GM23338 (cell line): ENCODE data around the gene APOL5. TPM values are rescaled to one million over a fixed set of nuclear protein-coding genes. Genes with fewer than 3 reads are reported as not detected.

Experiments used
- ATAC-seq: fragments of 200-7000 bp; cut with Tn5 transposase; 3 replicates; pipeline ENCODE4 v1.9.1; 2020
- DNase-seq: peaks from one replicate; pipeline ENCODE4 v3.0.0-alpha.2; 2015; ENCODE audit warnings: low spot score
- H2AFZ ChIP-seq: fragments of 200-600 bp; sonication (generic); 2 replicates; pipeline ENCODE4 v1.8.0; 2016; ENCODE audit warnings: antibody characterized with exemption, mild to moderate bottlenecking, moderate library complexity
- H3F3A ChIP-seq: fragments of 200-600 bp; sonication (generic); replicated peaks from 2 replicates; pipeline ENCODE4 v1.8.0; 2017; ENCODE audit warnings: antibody characterized with exemption, mixed run types, low read depth
- H3K27ac ChIP-seq: fragments of 200-600 bp; sonication (generic); 2 replicates; pipeline ENCODE4 v1.6.1; 2016; ENCODE audit warnings: low read depth
- H3K27me3 ChIP-seq: fragments of 200-600 bp; sonication (generic); 2 replicates; pipeline ENCODE4 v1.8.0; 2016; ENCODE audit warnings: mild to moderate bottlenecking, mixed run types, moderate library complexity; ENCODE audit not compliant: insufficient read depth
- H3K36me3 ChIP-seq: fragments of 200-600 bp; sonication (generic); 2 replicates; pipeline ENCODE4 v1.8.0; 2016; ENCODE audit warnings: mild to moderate bottlenecking; ENCODE audit not compliant: insufficient read depth
- H3K4me1 ChIP-seq: fragments of 200-600 bp; sonication (generic); 2 replicates; pipeline ENCODE4 v1.8.0; 2016; ENCODE audit warnings: mild to moderate bottlenecking, moderate library complexity; ENCODE audit not compliant: insufficient read depth
- H3K4me2 ChIP-seq: fragments of 200-600 bp; sonication (generic); 2 replicates; pipeline ENCODE4 v1.7.1; 2017; ENCODE audit warnings: mixed run types
- H3K4me3 ChIP-seq: fragments of 200-600 bp; sonication (generic); 2 replicates; pipeline ENCODE4 v1.6.1; 2016; ENCODE audit warnings: mixed run types
- H3K79me2 ChIP-seq: fragments of 200-600 bp; sonication (generic); replicated peaks from 2 replicates; pipeline ENCODE4 v1.8.0; 2017; ENCODE audit warnings: mild to moderate bottlenecking; ENCODE audit not compliant: insufficient read depth
- H3K9me2 ChIP-seq: fragments of 200-600 bp; sonication (generic); 2 replicates; pipeline ENCODE4 v1.8.0; 2017; ENCODE audit not compliant: insufficient read depth
- H4K20me1 ChIP-seq: fragments of 200-600 bp; sonication (generic); replicated peaks from 2 replicates; pipeline ENCODE4 v1.8.0; 2017; ENCODE audit warnings: mild to moderate bottlenecking; ENCODE audit not compliant: insufficient read depth
- H3K27ac Mint-ChIP-seq: 2 replicates; pipeline ENCODE4 v1.8.0; 2020; ENCODE audit warnings: inconsistent platforms, mild to moderate bottlenecking, moderate library complexity, mixed read lengths
- H3K27me3 Mint-ChIP-seq: 3 replicates; pipeline ENCODE4 v1.8.0; 2022; ENCODE audit warnings: low read depth, mild to moderate bottlenecking, moderate library complexity, mixed read lengths, inconsistent platforms; ENCODE audit not compliant: insufficient read depth, poor library complexity
- H3K36me3 Mint-ChIP-seq: 3 replicates; pipeline ENCODE4 v1.8.0; 2021; ENCODE audit warnings: low read depth, mild to moderate bottlenecking, inconsistent platforms, moderate library complexity, mixed read lengths
- H3K4me1 Mint-ChIP-seq: 3 replicates; pipeline ENCODE4 v1.8.0; 2020; ENCODE audit warnings: mild to moderate bottlenecking, inconsistent platforms, mixed read lengths
- H3K4me3 Mint-ChIP-seq: 3 replicates; pipeline ENCODE4 v1.8.0; 2021; ENCODE audit warnings: moderate library complexity, mild to moderate bottlenecking, inconsistent platforms, mixed read lengths
- H3K9me3 Mint-ChIP-seq: 3 replicates; pipeline ENCODE4 v1.8.0; 2020; ENCODE audit warnings: moderate library complexity, mild to moderate bottlenecking, inconsistent platforms, mixed read lengths
- CREB1 ChIP-seq: fragments of 250-450 bp; sonication (Bioruptor Pico); IDR thresholded peaks from 2 replicates; pipeline ENCODE4 v1.5.0; 2020; ENCODE audit warnings: low read depth, mild to moderate bottlenecking, moderate library complexity
- CTCF ChIP-seq, 2 experiments: fragments of 200-600 bp in 1 of 2; sonication (generic) in 1 of 2; conservative IDR thresholded peaks; 2 replicates each; pipeline versions ENCODE4 v1.5.1 to v1.6.1; 2016 to 2017; ENCODE audit warnings: antibody characterized with exemption in 2 of 2, low read depth in 2 of 2, mild to moderate bottlenecking in 2 of 2, moderate library complexity in 1 of 2
- EZH2 ChIP-seq: fragments of 200-600 bp; sonication (generic); IDR thresholded peaks from one replicate; pipeline ENCODE4 v1.8.0; 2017; ENCODE audit warnings: antibody characterized with exemption, mild to moderate bottlenecking, low read depth; ENCODE audit not compliant: unreplicated experiment
- EZH2phosphoT487 ChIP-seq: fragments of 200-600 bp; sonication (generic); IDR thresholded peaks from one replicate; pipeline ENCODE4 v1.8.1; 2018; ENCODE audit warnings: antibody characterized with exemption; ENCODE audit not compliant: unreplicated experiment
- JUNB ChIP-seq: IDR thresholded peaks from one replicate; pipeline ENCODE4 v1.6.1; 2016; ENCODE audit warnings: antibody characterized with exemption; ENCODE audit not compliant: unreplicated experiment
- STAT1 ChIP-seq: IDR thresholded peaks from one replicate; pipeline ENCODE4 v1.6.1; 2016; ENCODE audit warnings: antibody characterized with exemption; ENCODE audit not compliant: unreplicated experiment
- ZNF114 ChIP-seq: fragments of 250-450 bp; sonication (Bioruptor Pico); IDR thresholded peaks from 2 replicates; pipeline ENCODE4 v1.5.0; 2020; ENCODE audit warnings: mild to moderate bottlenecking, moderate library complexity
- polyA plus RNA-seq: library from polyadenylated mRNA; unstranded; fragments of >200 nt; fragmentation: Nextera tagmentation; extraction: Ambion mirVana; gene quantifications from 2 replicates; pipeline ENCODE4 v1.2.1, GENCODE V29; 2016
- total RNA-seq: library from RNA; depleted of rRNA; stranded (reverse); fragments of >200 nt; shearing (Covaris generic); gene quantifications from 2 replicates; pipeline ENCODE4 v1.2.3, GENCODE V29; 2014
- TF ChIP-seq, protein P1 (sequence below): IDR thresholded peaks from one replicate; pipeline ENCODE4 v1.6.1; 2018; ENCODE audit warnings: antibody characterized with exemption; ENCODE audit not compliant: unreplicated experiment
- TF ChIP-seq, protein P2 (sequence below): IDR thresholded peaks from 2 replicates; pipeline ENCODE4 v1.6.1; 2016; ENCODE audit warnings: antibody characterized with exemption
- TF ChIP-seq, protein P3 (sequence below): fragments of 250-450 bp; sonication (Bioruptor Pico); IDR thresholded peaks from 2 replicates; pipeline ENCODE4 v1.5.0; 2020; ENCODE audit warnings: mild to moderate bottlenecking, moderate library complexity

The APOL5 gene
- total and polyA plus RNA-seq, 2 experiments from 2014 or later, result not detected

DNA sequence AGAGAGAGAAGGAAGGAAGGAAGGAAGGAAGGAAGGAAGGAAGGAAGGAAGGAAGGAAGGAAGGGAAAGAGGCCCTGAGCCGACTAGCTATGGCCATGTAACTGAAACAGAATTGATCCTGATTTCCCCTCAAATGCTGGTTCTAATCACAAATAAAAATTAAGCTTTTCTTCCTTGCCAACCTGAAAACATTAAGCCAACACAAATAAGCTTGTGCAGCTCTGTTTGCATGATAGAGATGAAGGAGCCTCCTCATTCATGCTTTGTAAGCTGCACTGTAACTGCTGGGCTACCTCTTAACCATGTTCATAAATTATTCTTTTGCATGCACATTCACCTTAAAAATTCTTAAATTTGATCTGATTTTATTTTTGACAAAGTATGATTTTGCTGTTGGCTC, 27.7 kb upstream of the APOL5 start:
- H3K79me2 ChIP-seq, result no peaks in the 10 kb centered on the region

DNA sequence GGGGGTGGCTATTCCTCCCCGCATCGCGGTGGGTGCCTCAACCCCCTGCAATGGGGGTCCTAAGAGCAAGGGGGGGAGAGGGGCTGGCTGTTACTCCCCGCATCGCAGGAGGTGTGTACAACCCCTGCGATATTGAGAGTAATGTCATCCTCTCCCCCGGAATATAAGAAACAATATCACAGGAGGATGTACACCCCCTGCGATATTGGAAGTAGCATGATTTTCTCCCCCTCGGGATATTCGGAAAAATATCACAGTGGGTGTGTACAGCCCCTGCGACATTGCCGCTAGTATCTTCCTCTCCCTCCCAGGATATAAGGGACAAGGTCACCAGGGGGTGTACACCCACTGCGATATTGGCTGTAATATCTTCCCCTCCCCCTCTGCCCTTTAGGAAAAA, 22.5 kb upstream of the APOL5 start:
- Histone ChIP-seq H3K79me2 (no peaks in the 10 kb centered on the region), H3K4me1 (no peaks in the 10 kb centered on the region), H4K20me1 (no peaks in the 10 kb centered on the region), H3K4me2 (no peak overlapping the region), H3K27ac (no peak overlapping the region), H2AFZ (no peak overlapping the region), H3K4me3 (no peak overlapping the region), H3K36me3 (no peaks in the 10 kb centered on the region), H3K27me3 (no peaks in the 10 kb centered on the region), H3F3A (no peaks in the 10 kb centered on the region), H3K9me2 (no peaks in the 10 kb centered on the region)
- ATAC-seq (no peak), DNase-seq (no peak)
- Mint-ChIP-seq H3K4me1 (no peaks in the 10 kb centered on the region), H3K4me3 (no peak overlapping the region), H3K27ac (no peak overlapping the region), H3K36me3 (no peaks in the 10 kb centered on the region), H3K9me3 (peaks cover 2% of the 10 kb centered on the region; the same call in 1 of the 3 replicates), H3K27me3 (no peaks in the 10 kb centered on the region)
- TF ChIP-seq EZH2, result no peak
- no peak for TF ChIP-seq CTCF (conservative IDR thresholded peaks at IDR 0.05; ENCODE audit: low read depth in 2 of 2)
- TF ChIP-seq, protein P1, sequence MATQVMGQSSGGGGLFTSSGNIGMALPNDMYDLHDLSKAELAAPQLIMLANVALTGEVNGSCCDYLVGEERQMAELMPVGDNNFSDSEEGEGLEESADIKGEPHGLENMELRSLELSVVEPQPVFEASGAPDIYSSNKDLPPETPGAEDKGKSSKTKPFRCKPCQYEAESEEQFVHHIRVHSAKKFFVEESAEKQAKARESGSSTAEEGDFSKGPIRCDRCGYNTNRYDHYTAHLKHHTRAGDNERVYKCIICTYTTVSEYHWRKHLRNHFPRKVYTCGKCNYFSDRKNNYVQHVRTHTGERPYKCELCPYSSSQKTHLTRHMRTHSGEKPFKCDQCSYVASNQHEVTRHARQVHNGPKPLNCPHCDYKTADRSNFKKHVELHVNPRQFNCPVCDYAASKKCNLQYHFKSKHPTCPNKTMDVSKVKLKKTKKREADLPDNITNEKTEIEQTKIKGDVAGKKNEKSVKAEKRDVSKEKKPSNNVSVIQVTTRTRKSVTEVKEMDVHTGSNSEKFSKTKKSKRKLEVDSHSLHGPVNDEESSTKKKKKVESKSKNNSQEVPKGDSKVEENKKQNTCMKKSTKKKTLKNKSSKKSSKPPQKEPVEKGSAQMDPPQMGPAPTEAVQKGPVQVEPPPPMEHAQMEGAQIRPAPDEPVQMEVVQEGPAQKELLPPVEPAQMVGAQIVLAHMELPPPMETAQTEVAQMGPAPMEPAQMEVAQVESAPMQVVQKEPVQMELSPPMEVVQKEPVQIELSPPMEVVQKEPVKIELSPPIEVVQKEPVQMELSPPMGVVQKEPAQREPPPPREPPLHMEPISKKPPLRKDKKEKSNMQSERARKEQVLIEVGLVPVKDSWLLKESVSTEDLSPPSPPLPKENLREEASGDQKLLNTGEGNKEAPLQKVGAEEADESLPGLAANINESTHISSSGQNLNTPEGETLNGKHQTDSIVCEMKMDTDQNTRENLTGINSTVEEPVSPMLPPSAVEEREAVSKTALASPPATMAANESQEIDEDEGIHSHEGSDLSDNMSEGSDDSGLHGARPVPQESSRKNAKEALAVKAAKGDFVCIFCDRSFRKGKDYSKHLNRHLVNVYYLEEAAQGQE, result no peak
- TF ChIP-seq, protein P2, sequence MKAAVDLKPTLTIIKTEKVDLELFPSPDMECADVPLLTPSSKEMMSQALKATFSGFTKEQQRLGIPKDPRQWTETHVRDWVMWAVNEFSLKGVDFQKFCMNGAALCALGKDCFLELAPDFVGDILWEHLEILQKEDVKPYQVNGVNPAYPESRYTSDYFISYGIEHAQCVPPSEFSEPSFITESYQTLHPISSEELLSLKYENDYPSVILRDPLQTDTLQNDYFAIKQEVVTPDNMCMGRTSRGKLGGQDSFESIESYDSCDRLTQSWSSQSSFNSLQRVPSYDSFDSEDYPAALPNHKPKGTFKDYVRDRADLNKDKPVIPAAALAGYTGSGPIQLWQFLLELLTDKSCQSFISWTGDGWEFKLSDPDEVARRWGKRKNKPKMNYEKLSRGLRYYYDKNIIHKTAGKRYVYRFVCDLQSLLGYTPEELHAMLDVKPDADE, result no peak
- TF ChIP-seq JUNB, result no peak
- TF ChIP-seq ZNF114 (CRISPR knock-in tag), result no peak
- no peak for TF ChIP-seq STAT1
- no peak for TF ChIP-seq CREB1
- TF ChIP-seq, protein P3, sequence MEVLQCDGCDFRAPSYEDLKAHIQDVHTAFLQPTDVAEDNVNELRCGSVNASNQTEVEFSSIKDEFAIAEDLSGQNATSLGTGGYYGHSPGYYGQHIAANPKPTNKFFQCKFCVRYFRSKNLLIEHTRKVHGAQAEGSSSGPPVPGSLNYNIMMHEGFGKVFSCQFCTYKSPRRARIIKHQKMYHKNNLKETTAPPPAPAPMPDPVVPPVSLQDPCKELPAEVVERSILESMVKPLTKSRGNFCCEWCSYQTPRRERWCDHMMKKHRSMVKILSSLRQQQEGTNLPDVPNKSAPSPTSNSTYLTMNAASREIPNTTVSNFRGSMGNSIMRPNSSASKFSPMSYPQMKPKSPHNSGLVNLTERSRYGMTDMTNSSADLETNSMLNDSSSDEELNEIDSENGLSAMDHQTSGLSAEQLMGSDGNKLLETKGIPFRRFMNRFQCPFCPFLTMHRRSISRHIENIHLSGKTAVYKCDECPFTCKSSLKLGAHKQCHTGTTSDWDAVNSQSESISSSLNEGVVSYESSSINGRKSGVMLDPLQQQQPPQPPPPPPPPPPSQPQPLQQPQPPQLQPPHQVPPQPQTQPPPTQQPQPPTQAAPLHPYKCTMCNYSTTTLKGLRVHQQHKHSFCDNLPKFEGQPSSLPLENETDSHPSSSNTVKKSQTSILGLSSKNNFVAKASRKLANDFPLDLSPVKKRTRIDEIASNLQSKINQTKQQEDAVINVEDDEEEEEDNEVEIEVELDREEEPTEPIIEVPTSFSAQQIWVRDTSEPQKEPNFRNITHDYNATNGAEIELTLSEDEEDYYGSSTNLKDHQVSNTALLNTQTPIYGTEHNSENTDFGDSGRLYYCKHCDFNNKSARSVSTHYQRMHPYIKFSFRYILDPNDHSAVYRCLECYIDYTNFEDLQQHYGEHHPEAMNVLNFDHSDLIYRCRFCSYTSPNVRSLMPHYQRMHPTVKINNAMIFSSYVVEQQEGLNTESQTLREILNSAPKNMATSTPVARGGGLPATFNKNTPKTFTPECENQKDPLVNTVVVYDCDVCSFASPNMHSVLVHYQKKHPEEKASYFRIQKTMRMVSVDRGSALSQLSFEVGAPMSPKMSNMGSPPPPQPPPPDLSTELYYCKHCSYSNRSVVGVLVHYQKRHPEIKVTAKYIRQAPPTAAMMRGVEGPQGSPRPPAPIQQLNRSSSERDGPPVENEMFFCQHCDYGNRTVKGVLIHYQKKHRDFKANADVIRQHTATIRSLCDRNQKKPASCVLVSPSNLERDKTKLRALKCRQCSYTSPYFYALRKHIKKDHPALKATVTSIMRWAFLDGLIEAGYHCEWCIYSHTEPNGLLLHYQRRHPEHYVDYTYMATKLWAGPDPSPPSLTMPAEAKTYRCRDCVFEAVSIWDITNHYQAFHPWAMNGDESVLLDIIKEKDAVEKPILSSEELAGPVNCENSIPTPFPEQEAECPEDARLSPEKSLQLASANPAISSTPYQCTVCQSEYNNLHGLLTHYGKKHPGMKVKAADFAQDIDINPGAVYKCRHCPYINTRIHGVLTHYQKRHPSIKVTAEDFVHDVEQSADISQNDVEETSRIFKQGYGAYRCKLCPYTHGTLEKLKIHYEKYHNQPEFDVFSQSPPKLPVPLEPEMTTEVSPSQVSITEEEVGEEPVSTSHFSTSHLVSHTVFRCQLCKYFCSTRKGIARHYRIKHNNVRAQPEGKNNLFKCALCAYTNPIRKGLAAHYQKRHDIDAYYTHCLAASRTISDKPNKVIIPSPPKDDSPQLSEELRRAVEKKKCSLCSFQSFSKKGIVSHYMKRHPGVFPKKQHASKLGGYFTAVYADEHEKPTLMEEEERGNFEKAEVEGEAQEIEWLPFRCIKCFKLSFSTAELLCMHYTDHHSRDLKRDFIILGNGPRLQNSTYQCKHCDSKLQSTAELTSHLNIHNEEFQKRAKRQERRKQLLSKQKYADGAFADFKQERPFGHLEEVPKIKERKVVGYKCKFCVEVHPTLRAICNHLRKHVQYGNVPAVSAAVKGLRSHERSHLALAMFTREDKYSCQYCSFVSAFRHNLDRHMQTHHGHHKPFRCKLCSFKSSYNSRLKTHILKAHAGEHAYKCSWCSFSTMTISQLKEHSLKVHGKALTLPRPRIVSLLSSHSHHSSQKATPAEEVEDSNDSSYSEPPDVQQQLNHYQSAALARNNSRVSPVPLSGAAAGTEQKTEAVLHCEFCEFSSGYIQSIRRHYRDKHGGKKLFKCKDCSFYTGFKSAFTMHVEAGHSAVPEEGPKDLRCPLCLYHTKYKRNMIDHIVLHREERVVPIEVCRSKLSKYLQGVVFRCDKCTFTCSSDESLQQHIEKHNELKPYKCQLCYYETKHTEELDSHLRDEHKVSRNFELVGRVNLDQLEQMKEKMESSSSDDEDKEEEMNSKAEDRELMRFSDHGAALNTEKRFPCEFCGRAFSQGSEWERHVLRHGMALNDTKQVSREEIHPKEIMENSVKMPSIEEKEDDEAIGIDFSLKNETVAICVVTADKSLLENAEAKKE (CRISPR knock-in tag), result no peak

More for the DNA sequence above, 27.7 kb upstream of the APOL5 start:
- Histone ChIP-seq H2AFZ (no peak overlapping the region), H3K4me1 (no peaks in the 10 kb centered on the region), H3K4me2 (no peak overlapping the region), H3K4me3 (no peak overlapping the region), H3K27me3 (no peaks in the 10 kb centered on the region), H3F3A (no peaks in the 10 kb centered on the region), H3K36me3 (no peaks in the 10 kb centered on the region), H3K27ac (no peak overlapping the region), H3K9me2 (no peaks in the 10 kb centered on the region), H4K20me1 (no peaks in the 10 kb centered on the region)
- no peak overlapping the region for H3K4me3 Mint-ChIP-seq
- TF ChIP-seq STAT1 (no peak), EZH2phosphoT487 (no peak)
- DNase-seq, result no peak
- ATAC-seq, result no peak
- peaks cover 2% of the 10 kb centered on the region for H3K27me3 Mint-ChIP-seq
- H3K9me3 Mint-ChIP-seq, result no peaks in the 10 kb centered on the region
- H3K36me3 Mint-ChIP-seq, result no peaks in the 10 kb centered on the region
- no peak overlapping the region for H3K27ac Mint-ChIP-seq
- no peaks in the 10 kb centered on the region for H3K4me1 Mint-ChIP-seq
